OCI-LY7 (cell line): ENCODE data around the gene GP1BB. TPM values are rescaled to one million over a fixed set of nuclear protein-coding genes. Genes with fewer than 3 reads are reported as not detected.

Experiments used
- BruUV-seq: library from RNA; stranded (reverse); fragments of 400-500 nt; replicated peaks from 2 replicates; lab custom pipeline; 2021; lab: Mats Ljungman, UMichigan
- CTCF ChIA-PET: fragments of 300-600 bp; sonication (Branson Sonifier 250); formaldehyde crosslinking; loops from one replicate; lab custom pipeline; 2022; ENCODE audit warnings: antibody characterized with exemption; ENCODE audit not compliant: unreplicated experiment; lab: Charles Lee
- POLR2A ChIA-PET: fragments of 300-600 bp; sonication (Branson Sonifier 250); formaldehyde crosslinking; loops from one replicate; lab custom pipeline; 2022; ENCODE audit warnings: antibody characterized with exemption; lab: Charles Lee
- DNase-seq: peaks from one replicate; pipeline ENCODE4 v3.0.0-alpha.2; 2015; ENCODE audit warnings: low spot score
- H2AFZ ChIP-seq: fragments of 200-600 bp; sonication (generic), shearing (Covaris generic); 2 replicates; pipeline ENCODE4 v1.6.1; 2014; ENCODE audit warnings: mild to moderate bottlenecking, antibody characterized with exemption, low read length, moderate library complexity
- H3K27ac ChIP-seq: fragments of 200-600 bp; sonication (generic); 2 replicates; pipeline ENCODE4 v1.5.1; 2014; ENCODE audit warnings: mixed run types, low read depth, mild to moderate bottlenecking, moderate library complexity, low read length, inconsistent platforms; ENCODE audit not compliant: poor library complexity, severe bottlenecking
- H3K36me3 ChIP-seq: fragments of 200-600 bp; sonication (generic); 2 replicates; pipeline ENCODE4 v1.6.1; 2014; ENCODE audit warnings: mild to moderate bottlenecking, antibody characterized with exemption, low read length, moderate library complexity, mixed read lengths; ENCODE audit not compliant: insufficient read depth
- H3K4me1 ChIP-seq: fragments of 200-600 bp; sonication (generic); 2 replicates; pipeline ENCODE4 v1.5.1; 2014; ENCODE audit warnings: mild to moderate bottlenecking, low read length; ENCODE audit not compliant: insufficient read depth, poor library complexity, severe bottlenecking
- H3K4me2 ChIP-seq: fragments of 200-600 bp; sonication (generic); 2 replicates; pipeline ENCODE4 v1.6.1; 2014; ENCODE audit warnings: mild to moderate bottlenecking, low read length
- H3K4me3 ChIP-seq: fragments of 200-600 bp; sonication (generic); 2 replicates; pipeline ENCODE4 v1.5.1; 2014; ENCODE audit warnings: mild to moderate bottlenecking, low read depth, low read length; ENCODE audit not compliant: poor library complexity, severe bottlenecking
- H3K79me2 ChIP-seq: fragments of 200-600 bp; sonication (generic); 2 replicates; pipeline ENCODE4 v1.6.1; 2016; ENCODE audit warnings: low read depth, mild to moderate bottlenecking, low read length, moderate library complexity, mixed read lengths; ENCODE audit not compliant: insufficient read depth
- H3K9me2 ChIP-seq: fragments of 200-600 bp; sonication (generic); 2 replicates; pipeline ENCODE4 v1.6.1; 2016; ENCODE audit warnings: mild to moderate bottlenecking, low read length, mixed read lengths; ENCODE audit not compliant: insufficient read depth
- H3K9me3 ChIP-seq: fragments of 200-600 bp; sonication (generic); 2 replicates; pipeline ENCODE4 v1.6.1; 2014; ENCODE audit warnings: mild to moderate bottlenecking, mixed run types, low read length, mixed read lengths
- H4K20me1 ChIP-seq: fragments of 200-600 bp; sonication (generic); 2 replicates; pipeline ENCODE4 v1.6.1; 2014; ENCODE audit warnings: mild to moderate bottlenecking, antibody characterized with exemption, low read length, moderate library complexity, mixed read lengths; ENCODE audit not compliant: insufficient read depth
- EZH2phosphoT487 ChIP-seq: fragments of 200-600 bp; sonication (generic); IDR thresholded peaks from 2 replicates; pipeline ENCODE4 v1.6.1; 2018; ENCODE audit warnings: low read depth, borderline replicate concordance, mild to moderate bottlenecking, mixed run types, antibody characterized with exemption, low read length, moderate library complexity, mixed read lengths
- intact Hi-C: fragments of 100-400 bp; cut with micrococcal nuclease; formaldehyde crosslinking; loops from one replicate; pipeline ENCODE4 v1.10.0; 2022; ENCODE audit not compliant: unreplicated experiment
- total RNA-seq, 2 experiments: library from RNA; depleted of rRNA in 1 of 2; stranded (reverse); fragments of >200 nt in 1 of 2; shearing (Covaris generic) in 1 of 2; gene quantifications; 2 replicates each; pipeline ENCODE4 v1.2.3, GENCODE V29; 2014 to 2022
- TF ChIP-seq, protein P1 (sequence below): fragments of 200-600 bp; sonication (generic); conservative IDR thresholded peaks from 2 replicates; pipeline ENCODE4 v1.5.1; 2014; ENCODE audit warnings: mild to moderate bottlenecking, antibody characterized with exemption, low read length, moderate library complexity, mixed read lengths

The GP1BB gene
- total RNA-seq, 2 experiments from 2014 or later, result not detected

- H3K9me3 ChIP-seq, result no peaks in the 10 kb centered on the region
- H3K9me2 ChIP-seq, result no peaks in the 10 kb centered on the region
- H2AFZ ChIP-seq, result no peak overlapping the region
- H3K27ac ChIP-seq, result no peak overlapping the region
- BruUV-seq, result no TSS peak
- H3K36me3 ChIP-seq, result no peaks in the 10 kb centered on the region
- H3K4me1 ChIP-seq, result no peaks in the 10 kb centered on the region
- ChIA-PET CTCF (interaction anchor here (0.5 kb wide), 1 partner anchor 19 kb away, joined by 3 read pairs; no protein-coding TSS in a partner anchor), POLR2A (no interaction called here)
- DNase-seq, result no peak
- no peak overlapping the region for H3K4me2 ChIP-seq
- H4K20me1 ChIP-seq, result no peaks in the 10 kb centered on the region
- TF ChIP-seq, protein P1, sequence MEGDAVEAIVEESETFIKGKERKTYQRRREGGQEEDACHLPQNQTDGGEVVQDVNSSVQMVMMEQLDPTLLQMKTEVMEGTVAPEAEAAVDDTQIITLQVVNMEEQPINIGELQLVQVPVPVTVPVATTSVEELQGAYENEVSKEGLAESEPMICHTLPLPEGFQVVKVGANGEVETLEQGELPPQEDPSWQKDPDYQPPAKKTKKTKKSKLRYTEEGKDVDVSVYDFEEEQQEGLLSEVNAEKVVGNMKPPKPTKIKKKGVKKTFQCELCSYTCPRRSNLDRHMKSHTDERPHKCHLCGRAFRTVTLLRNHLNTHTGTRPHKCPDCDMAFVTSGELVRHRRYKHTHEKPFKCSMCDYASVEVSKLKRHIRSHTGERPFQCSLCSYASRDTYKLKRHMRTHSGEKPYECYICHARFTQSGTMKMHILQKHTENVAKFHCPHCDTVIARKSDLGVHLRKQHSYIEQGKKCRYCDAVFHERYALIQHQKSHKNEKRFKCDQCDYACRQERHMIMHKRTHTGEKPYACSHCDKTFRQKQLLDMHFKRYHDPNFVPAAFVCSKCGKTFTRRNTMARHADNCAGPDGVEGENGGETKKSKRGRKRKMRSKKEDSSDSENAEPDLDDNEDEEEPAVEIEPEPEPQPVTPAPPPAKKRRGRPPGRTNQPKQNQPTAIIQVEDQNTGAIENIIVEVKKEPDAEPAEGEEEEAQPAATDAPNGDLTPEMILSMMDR, result no peak
- no peak for TF ChIP-seq EZH2phosphoT487
- H3K4me3 ChIP-seq, result no peak overlapping the region
- H3K79me2 ChIP-seq, result no peaks in the 10 kb centered on the region
- intact Hi-C loops, result no loop called here
These were observed 14.1 kb upstream of the GP1BB start for GRCh38 chr22:19709063-19709769.

- no peaks in the 10 kb centered on the region for H3K9me3 ChIP-seq
- DNase-seq, result no peak
- intact Hi-C loops, result no loop called here
- H3K4me2 ChIP-seq, result no peak overlapping the region
- no peaks in the 10 kb centered on the region for H3K79me2 ChIP-seq
- TF ChIP-seq EZH2phosphoT487, result no peak
- TF ChIP-seq, protein P1, result no peak
- no peak overlapping the region for H3K4me3 ChIP-seq
- H3K36me3 ChIP-seq, result no peaks in the 10 kb centered on the region
- no peaks in the 10 kb centered on the region for H3K9me2 ChIP-seq
- ChIA-PET POLR2A (no interaction called here), CTCF (no interaction called here)
- H2AFZ ChIP-seq, result no peak overlapping the region
- no peak overlapping the region for H3K27ac ChIP-seq
- BruUV-seq, result no TSS peak
- H3K4me1 ChIP-seq, result no peaks in the 10 kb centered on the region
- H4K20me1 ChIP-seq, result no peaks in the 10 kb centered on the region
These were observed 13.1 kb upstream of the GP1BB start for GRCh38 chr22:19710020-19710768.

DNA sequence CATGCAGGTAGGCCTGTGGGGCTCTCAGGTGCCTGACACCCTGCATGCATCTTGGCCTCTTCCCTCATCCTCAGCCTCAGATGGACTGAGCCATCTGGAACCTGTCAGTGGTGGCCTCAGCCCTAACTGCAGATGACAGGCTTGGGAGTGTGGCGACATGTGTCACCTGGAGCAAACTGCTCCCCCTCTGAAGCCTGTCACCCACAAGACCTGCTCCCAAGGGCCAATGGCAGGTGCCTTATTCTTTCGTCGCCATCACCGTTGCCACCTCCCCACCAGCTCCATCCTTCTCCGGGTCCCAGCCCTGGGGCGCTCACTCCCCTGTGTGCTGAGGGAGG lies 12.6 kb upstream of the GP1BB start:
- CTCF ChIA-PET, result no interaction called here
- no peak for DNase-seq

More for the DNA sequence above, 12.6 kb upstream of the GP1BB start:
- intact Hi-C loops, result no loop called here
- POLR2A ChIA-PET, result no interaction called here
- Histone ChIP-seq H3K27ac (no peak overlapping the region), H3K9me3 (no peaks in the 10 kb centered on the region), H3K4me2 (no peak overlapping the region), H3K79me2 (no peaks in the 10 kb centered on the region), H3K36me3 (no peaks in the 10 kb centered on the region), H4K20me1 (no peaks in the 10 kb centered on the region), H3K4me1 (no peaks in the 10 kb centered on the region), H3K4me3 (no peak overlapping the region), H2AFZ (no peak overlapping the region), H3K9me2 (no peaks in the 10 kb centered on the region)
- no peak for TF ChIP-seq EZH2phosphoT487
- TF ChIP-seq, protein P1, result no peak
- BruUV-seq, result no TSS peak
